GM19395 (cell line): ENCODE measurements around the gene CRLF1.
"Not testable (repeated sequence)": the region's sequence is repeated elsewhere in the genome, so short reads cannot be mapped to it uniquely, and the experiment has no call there.

Source experiments
- ATAC-seq: cut with Tn5 transposase; IDR thresholded peaks from one replicate; pipeline ENCODE4 v1.9.1; 2021; ENCODE audit warnings: mild to moderate bottlenecking, moderate library complexity; ENCODE audit not compliant: unreplicated experiment

CRLF1 gene

DNA sequence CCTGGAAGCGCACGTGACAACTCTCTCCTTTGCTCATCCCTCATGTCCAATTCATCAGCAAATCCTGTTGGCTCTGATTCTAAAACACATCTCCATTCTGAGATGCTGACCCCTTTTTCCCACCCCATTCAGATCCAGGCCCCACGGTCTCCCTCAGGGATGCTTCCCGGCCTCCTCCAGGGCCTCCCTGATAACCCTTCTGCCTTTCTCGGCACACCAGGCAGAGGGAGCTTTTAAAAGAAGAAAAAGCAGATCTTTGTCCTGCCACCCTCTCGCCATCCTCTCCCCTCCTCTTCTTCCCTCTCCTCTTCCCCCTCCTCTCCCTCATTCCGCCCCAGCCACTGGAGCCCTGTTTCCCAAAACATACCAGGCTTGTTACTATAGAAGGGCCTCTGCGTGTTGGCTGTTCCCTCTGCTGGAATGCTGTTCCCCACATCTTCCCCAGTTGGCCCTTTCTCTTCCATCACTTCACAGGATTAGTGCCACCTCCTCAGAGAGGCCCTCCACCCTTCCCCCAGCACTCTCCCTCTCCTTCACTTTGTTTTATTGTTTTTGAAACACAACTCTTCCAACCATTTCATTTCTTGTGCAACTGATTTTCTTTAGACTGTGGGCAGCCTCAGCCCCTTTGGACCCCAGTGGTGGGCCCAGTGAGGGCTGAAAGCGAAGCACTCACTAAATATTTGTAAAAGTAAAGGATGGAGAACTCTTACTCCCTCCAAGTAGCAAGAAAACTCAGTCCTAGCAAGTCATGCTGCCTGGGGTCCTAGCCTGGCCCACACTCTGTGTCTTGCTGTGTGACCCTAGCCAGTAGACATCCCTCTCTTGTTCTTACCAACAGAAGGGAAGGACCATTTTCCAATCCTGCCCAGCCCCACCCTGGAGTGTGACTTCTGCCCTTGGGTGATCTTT lies 2.5 kb upstream of the CRLF1 start:
- ATAC-seq = no peak

- no peak for ATAC-seq
These were observed 1.7 kb upstream of the CRLF1 start for GRCh38 chr19:18608102-18608804.

DNA sequence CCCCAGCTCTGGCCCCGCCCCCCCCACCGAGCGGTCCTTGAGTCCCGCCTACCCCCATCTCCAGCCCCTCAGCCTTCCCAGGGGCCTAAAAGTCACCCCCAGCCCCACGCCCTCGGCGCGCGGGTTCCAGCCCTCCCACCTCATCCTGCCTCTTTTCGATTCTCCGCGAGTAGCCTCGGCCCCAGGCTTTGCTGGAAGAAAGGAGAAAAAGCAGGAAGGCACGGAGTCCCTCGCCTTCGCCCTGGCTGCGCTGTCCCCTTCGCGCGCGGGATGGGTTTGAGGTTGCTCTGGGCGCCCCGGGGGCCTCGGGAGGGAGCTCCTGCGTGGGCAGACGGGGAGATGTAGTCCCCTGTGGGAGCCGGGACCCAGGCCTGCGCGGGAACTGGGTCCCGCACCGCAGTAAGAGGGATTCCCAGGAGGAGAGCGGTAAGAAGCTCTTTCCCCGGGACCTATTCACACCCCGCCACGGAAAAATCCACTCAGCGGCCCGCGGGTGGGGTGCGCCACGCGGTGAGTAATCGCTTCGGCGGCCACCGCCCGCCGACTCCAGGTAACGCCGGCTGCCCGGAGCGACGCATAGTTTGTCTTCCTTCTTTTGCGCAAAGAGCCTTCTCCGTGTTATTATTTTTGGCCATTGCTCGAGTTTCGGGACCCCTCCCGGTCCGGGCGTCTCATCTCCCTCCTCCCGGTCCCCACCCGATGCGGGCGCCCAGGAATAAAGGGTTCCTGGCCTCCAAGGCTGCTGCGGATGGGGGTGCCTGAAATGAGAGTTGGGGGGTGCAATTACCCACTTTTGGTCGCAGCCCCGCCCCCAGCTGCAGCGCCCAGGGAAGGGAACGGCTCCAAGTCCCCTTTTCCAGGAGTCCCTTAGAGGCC lies 865 bp upstream of the CRLF1 start:
- ATAC-seq = no peak

DNA sequence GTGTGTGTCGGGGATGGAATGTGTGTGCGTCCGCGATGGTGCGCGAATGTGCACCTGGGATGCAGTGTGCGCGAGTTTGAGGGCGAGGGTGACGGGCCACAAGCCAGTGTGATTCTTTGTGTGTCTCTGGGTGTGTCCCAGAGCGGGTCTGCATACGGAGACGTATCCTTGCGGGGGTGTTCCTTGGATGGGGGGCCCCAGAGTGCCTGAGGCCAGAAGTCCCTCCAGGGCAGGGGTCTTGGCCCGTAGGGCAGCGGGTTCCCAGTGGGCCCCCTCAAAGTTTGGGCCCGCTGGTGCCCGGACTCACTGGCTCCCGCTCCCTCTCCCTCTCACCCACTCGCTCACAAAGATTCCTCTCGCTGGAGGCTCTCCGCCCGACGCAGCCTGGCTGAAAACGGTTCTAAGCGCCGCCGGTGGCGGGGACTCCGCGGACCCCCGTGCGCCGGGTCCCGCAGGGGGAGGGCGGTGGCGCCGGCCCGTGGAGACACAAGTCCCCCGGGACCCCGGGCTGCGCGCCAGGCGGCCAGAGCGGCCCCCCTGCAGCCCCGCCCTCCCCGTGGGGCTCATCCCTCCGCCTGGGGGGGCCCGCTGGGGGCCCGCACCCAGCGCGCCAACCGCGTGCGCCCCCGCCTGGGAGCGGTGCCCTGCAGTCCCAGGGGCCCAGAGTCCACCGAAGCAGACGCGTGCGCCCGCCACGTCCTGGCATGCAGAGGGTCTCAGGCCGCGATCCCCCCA lies 886 bp downstream of the CRLF1 start:
- no peak for ATAC-seq

DNA sequence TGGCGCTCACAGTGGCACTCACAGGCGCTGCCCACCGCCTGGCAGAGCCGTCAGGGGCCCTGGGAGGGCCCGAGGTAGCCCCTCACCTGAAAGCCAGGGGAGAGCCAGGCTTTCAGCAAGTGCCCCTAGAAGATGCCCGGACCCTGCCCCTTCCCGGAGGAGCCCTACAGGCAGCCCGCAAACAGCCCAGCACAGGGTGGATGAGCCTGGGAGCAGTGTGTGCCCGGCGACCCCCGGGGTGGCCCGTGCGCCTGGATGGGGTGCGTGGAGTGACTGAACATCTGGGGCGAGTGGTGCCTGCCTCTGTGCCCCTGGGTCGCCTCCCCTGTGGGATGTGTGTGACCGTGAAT lies 1.4 kb downstream of the CRLF1 start:
- no peak for ATAC-seq

DNA sequence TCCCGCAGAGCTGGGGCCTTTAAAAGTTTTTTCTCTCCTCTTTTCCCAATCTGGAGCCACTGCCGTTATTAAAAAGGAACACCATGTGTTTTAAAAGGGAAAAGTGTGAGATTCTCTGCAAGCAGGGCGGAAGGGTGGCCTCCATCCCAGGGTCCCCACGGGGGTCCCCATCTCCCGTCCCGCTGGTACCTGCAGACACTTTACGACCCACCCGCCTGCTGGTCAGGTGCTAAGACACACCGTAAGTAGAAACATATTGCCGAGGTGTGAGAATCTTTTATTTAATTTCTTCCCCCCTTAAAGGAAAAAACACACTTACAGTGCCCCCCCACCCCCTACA lies 1.8 kb downstream of the CRLF1 start:
- no peak for ATAC-seq

DNA sequence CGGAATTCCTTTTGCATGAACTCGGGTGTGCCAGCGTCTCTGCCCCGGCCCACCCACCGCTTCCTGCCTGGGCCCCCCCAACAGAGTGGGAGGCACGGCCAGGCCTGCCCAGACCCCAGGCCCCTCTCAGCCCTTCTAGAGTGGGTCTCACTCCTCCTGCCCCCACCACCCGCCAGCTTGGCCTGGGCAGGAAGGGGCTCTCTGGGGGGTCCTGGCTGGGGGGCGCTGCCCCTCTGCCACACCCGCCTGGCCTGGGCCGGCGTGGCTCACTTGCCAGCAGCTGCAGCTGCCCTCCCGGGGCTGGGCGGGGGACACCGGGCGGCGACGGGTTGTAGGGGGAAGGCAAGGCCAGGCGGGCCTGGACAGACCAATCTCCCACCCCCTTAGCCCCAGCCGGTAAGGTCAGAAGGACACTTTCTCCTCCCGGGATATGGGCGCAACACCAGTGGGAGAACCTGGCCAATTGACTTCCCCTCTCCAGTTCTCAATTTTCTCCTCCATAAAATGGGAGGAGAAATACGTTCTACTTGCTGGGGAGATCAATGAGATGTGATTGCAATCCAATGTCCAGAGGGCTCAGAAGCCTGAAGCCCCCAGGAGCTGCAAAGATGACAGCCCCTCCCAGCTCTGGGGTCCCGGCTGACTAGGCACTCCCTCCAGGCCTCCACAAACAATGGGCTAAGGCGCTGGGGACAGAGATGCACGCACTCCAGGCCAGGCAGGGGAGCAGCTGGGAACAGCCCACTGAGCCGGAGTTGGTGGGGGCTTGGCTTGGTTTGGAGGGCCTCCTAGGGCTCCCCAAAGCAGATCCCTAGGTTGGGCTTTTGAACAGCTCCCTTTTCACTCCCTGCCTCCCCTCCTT lies 2.4 kb downstream of the CRLF1 start:
- no peak for ATAC-seq

- no peak for ATAC-seq
These were observed 3.2 kb downstream of the CRLF1 start for GRCh38 chr19:18603255-18603957.

DNA sequence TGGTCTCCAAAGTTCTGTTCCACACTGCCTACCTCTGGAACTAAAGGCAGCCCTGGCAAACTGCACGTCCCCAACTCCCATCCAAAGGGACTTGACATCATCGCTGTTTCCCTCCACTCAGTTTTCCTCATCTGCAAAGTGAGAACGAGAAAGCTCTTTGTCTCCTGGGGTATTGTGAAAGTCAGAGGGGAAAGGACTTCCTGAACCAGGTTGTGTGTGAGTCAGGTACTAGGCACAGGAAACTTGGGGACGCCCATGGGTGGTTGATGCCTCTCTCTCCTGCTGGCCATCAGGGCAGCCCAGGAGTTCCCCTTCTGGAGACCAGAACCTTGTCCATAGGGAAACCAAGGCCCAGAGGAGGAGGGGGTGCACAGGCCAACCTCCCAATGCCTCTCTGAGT lies 4.7 kb downstream of the CRLF1 start:
- ATAC-seq = no peak

DNA sequence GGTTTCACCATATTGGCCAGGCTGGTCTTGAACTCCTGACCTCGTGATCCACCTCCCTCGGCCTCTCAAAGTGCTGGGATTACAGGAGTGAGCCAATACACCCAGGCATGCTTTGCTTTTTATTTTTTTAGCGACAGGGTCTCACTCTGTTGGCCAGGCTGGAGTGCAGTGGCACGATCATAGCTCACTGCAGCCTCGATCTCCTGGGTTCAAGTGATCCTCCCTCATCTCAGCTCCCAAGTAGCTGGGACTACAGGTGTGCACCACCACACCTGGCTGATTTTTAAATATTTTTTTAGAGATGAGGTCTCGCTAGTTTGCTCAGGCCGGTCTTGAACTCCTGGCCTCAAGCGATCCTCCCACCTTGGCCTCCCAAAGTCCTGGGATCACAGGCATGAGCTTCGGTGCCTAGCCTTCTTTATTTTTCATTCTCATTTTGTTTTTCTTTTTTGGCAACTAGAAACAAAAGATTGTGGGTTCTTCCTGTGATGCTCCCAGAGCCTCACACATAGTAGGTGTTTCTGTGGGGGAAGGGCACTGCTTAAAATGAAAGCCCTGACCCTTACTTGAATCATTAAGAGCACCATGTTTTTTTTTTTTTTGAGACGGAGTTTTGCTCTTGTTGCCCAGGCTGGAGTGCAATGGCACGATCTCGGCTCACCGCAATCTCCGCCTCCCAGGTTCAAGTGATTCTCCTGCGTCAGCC lies 5.8 kb downstream of the CRLF1 start:
- not testable (repeated sequence) for ATAC-seq

- ATAC-seq = no peak
These were observed 7.1 kb downstream of the CRLF1 start for GRCh38 chr19:18599485-18599884.

- ATAC-seq = no peak
These were observed 8.6 kb downstream of the CRLF1 start for GRCh38 chr19:18597809-18598660.

- ATAC-seq = no peak
These were observed 9.8 kb downstream of the CRLF1 start for GRCh38 chr19:18596752-18597157.

DNA sequence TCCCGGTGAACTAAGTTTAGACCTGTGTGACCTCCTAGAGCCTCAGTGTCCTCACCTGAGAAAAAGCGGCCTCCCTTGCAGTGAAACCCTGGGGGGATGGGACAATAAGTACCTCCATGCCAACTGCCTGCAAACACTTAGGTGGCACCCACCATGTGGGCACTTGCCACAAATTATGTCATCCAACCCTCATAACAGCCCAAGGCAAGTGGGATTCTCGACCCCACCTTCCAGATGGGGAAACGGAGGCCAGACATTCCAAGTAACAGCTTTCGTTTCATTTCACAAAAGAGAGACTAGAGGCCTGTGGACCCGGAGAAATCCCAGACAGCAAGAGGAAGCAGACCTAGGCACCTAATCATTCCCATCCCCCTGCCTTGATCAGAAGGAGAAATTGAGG lies 11.1 kb downstream of the CRLF1 start:
- ATAC-seq = no peak

- no peak for ATAC-seq
These were observed 11.7 kb downstream of the CRLF1 start for GRCh38 chr19:18594824-18595373.

DNA sequence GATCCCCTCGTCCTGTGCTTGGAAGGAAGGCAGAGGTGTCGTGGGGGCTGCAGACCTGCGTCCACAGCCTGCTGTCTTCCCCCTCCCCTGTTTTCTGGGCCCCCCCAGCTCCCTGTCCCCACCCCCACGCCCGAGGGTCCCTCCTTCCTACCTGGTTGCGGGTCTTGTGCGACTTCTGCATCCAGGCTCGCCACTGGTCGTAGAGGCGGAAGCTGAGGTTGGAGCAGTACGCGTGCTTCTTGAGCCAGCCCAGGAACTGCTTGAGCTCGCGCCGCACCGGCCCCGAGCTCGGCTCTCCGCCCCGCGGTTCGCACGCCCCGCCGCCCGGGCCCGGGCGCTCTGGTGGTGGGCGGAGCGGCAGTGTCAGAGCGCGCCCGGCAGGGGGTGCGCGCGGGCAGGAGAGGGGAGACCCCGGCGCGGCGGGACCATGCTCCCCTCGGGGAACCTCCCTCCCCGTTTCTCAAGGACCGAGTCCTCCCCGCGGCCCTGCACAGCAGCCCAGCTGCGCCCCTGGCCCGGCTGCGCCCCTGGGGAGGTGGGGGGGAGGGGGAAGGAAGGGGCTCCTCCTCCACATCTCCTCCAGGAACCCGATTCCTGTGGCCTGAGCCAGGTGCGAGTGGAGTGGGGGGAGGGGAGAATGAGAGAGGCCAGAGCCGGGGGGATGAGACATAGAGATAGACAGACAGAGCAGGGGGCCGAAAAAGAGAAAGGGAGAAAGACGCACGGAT lies 12.3 kb downstream of the CRLF1 start:
- ATAC-seq = no peak
